Aorta (tissue), 5 donors: Measurements from ENCODE around the gene TSKS. TPM values are rescaled to one million over a fixed set of nuclear protein-coding genes. Genes with fewer than 3 reads are reported as not detected.

ENCODE experiments used
- ATAC-seq: fragments of 200-7000 bp; cut with Tn5 transposase; one replicate; pipeline ENCODE4 v1.9.1; 2022; ENCODE audit warnings: moderate library complexity; ENCODE audit not compliant: low FRiP score
- DNase-seq, 2 donors: peaks; one replicate each; pipeline ENCODE4 v3.0.0-alpha.2; 2020
- H3K27ac ChIP-seq, 2 donors: one replicate each; pipeline ENCODE4 v1.5.1; 2013; ENCODE audit warnings: low read length in 2 of 2, mild to moderate bottlenecking in 2 of 2, moderate library complexity in 2 of 2, control low read depth in 1 of 2, inconsistent platforms in 1 of 2, low read depth in 1 of 2
- H3K27me3 ChIP-seq, 2 donors: one replicate each; pipeline ENCODE4 v1.6.1; 2013; ENCODE audit warnings: control low read depth in 1 of 2, low read length in 1 of 2, mild to moderate bottlenecking in 1 of 2, moderate library complexity in 1 of 2; ENCODE audit not compliant: insufficient read depth in 2 of 2, control insufficient read depth in 1 of 2
- H3K36me3 ChIP-seq, 2 donors: one replicate each; pipeline ENCODE4 v1.6.1; 2013; ENCODE audit warnings: control low read depth in 1 of 2, low read length in 1 of 2, mild to moderate bottlenecking in 1 of 2; ENCODE audit not compliant: insufficient read depth in 2 of 2, control insufficient read depth in 1 of 2
- H3K4me1 ChIP-seq, 2 donors: one replicate each; pipeline ENCODE4 v1.6.1; 2013; ENCODE audit warnings: low read length in 2 of 2, control low read depth in 1 of 2, mild to moderate bottlenecking in 1 of 2, moderate library complexity in 1 of 2; ENCODE audit not compliant: insufficient read depth in 2 of 2, control insufficient read depth in 1 of 2
- H3K4me3 ChIP-seq, 2 donors: one replicate each; pipeline ENCODE4 v1.5.1; 2013; ENCODE audit warnings: low read length in 2 of 2, control low read depth in 1 of 2, mild to moderate bottlenecking in 1 of 2
- H3K9me3 ChIP-seq: one replicate; pipeline ENCODE4 v1.6.1; 2013; ENCODE audit warnings: mild to moderate bottlenecking, low read length; ENCODE audit not compliant: control insufficient read depth
- WGBS, 2 donors: extraction: QIAGEN DNeasy Blood & Tissue Kit; methylation state at CpG; one replicate each; pipeline ENCODE4 v1.1.7; 2013; 5-methylcytosine and 5-hydroxymethylcytosine counted together
- intact Hi-C, 2 donors: fragments of 100-400 bp; cut with DNase I; formaldehyde crosslinking; loops; one replicate each; pipeline versions ENCODE4 v1.14.2 to v1.15.0; 2022
- polyA plus RNA-seq, 2 donors: library from polyadenylated mRNA; stranded (reverse); fragments of 200-250 nt; gene quantifications; one replicate each; pipeline ENCODE4 v1.2.3, GENCODE V29; 2013
- total RNA-seq, 2 donors: library from RNA; stranded (reverse); fragmentation: NEBNext Ultra II Directional; extraction: Animal tissue kit (Norgen Biotek cat#: 25700); gene quantifications; one replicate each; pipeline ENCODE4 v1.2.1, GENCODE V29; 2021
- donor health status: healthy with polysubstance abuse.
- donor health status: Bipolar disorder and iron deficiency.
- donor health status: DM: no; HTN: no; CAD: no.
- donor health status: DM: no; HTN: no; CAD: no.
- donor health status: DM: yes; HTN: yes; CAD: no.

TSKS gene
- total and polyA plus RNA-seq, 4 donors, result 0.38 to 2.6 (median 0.42) TPM; not detected in 1

DNA sequence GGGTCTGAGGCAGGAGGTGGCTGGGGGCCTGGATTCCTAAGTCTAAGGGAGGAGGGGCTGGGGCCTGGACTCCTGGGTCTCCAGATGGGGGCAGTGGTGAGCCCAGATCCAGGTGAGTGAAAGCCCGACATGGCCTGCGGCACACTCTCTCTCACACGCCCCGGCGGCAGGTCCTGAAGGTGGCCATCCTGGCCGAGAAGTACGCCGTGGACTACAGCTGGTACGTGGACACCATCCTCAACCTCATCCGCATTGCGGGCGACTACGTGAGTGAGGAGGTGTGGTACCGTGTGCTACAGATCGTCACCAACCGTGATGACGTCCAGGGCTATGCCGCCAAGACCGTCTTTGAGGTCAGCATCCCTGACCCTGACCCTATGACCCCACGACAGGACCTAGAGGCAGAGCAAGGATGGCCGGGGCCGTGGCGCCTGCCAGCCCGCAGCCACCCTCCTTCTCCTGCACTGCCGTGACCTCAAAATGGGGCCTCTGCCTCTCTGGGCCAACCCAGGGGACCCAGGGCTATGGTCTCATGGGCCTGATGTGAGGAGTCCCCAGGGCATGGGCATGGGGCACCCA is 36.8 kb upstream of the TSKS start:
- Histone ChIP-seq H3K27ac (no peak overlapping the region), H3K4me1 (no peaks in the 10 kb centered on the region), H3K27me3 (no peaks in the 10 kb centered on the region), H3K36me3 (peaks cover 0 to 14% of the 10 kb centered on the region in 2 donors), H3K4me3 (no peak overlapping the region), H3K9me3 (no peaks in the 10 kb centered on the region)
- intact Hi-C loops, result no loop called here
- WGBS, 2 donors, result 91 to 92% methylated on average over 25 of the region's 25 CpGs
- DNase-seq, result no peak
- no peak for ATAC-seq

DNA sequence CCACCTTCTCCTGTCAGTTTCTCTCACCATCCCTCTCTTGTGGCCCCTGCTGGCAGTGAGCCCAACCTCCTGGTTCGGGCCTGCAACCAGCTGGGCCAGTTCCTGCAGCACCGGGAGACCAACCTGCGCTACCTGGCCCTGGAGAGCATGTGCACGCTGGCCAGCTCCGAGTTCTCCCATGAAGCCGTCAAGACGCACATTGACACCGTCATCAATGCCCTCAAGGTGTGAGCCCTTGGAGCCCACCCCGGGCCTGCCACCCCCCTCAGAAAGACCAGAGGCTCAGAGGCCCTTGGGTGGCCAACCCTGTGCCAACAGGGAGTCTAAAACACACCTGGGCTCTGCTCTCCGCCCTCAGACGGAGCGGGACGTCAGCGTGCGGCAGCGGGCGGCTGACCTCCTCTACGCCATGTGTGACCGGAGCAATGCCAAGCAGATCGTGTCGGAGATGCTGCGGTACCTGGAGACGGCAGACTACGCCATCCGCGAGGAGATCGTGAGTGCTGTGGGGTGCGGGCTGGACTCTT is 36.2 kb upstream of the TSKS start:
- 91 to 92% methylated on average over 28 of the region's 28 CpGs for WGBS, 2 donors
- H3K36me3 ChIP-seq, result peaks cover 0 to 14% of the 10 kb centered on the region in 2 donors
- no peaks in the 10 kb centered on the region for H3K4me1 ChIP-seq
- no peaks in the 10 kb centered on the region for H3K9me3 ChIP-seq
- intact Hi-C loops, result no loop called here
- H3K27me3 ChIP-seq, result no peaks in the 10 kb centered on the region
- no peak for DNase-seq
- no peak overlapping the region for H3K27ac ChIP-seq
- H3K4me3 ChIP-seq, result no peak overlapping the region
- ATAC-seq, result no peak

DNA sequence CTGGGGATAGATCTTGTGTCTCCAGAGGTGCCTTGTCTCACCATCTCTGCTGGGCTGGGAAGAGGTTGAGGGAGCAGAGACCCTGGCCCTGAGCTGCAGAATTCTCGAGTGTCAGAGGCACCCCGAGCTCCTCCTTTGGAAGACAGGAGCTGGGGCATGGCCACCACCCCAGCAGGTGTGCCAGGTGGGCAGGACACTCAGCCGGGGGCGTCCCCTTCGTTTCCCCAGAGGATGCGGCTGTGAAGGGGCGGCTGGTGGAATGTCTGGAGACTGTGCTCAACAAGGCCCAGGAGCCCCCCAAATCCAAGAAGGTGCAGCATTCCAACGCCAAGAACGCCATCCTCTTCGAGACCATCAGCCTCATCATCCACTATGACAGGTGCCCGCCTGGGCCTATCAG is 35.5 kb upstream of the TSKS start:
- intact Hi-C loops, result no loop called here
- Histone ChIP-seq H3K27ac (no peak overlapping the region), H3K9me3 (no peaks in the 10 kb centered on the region), H3K4me1 (no peaks in the 10 kb centered on the region), H3K4me3 (no peak overlapping the region), H3K36me3 (peaks cover 0 to 14% of the 10 kb centered on the region in 2 donors), H3K27me3 (no peaks in the 10 kb centered on the region)
- WGBS, 2 donors, result 91 to 93% methylated on average over 11 of the region's 11 CpGs
- no peak for ATAC-seq
- DNase-seq, result no peak

DNA sequence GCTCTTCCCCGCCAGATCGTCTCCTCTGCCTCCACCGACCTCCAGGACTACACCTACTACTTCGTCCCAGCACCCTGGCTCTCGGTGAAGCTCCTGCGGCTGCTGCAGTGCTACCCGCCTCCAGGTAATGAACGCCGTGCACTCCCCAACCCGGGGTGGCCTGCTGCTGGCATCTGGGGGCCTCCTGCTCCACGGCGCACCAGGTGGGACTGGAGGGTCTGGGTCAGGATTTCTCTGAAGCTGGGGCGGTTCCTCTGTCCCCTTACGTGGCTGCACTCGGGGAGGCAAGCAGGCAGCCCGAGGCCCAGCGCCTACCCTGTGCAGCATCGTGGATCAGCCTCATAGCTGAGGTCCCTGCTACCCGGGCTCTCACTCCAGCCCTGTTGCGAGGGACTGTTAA is 32.5 kb upstream of the TSKS start:
- H3K9me3 ChIP-seq, result no peaks in the 10 kb centered on the region
- intact Hi-C loops, result no loop called here
- no peaks in the 10 kb centered on the region for H3K4me1 ChIP-seq
- ATAC-seq, result no peak
- no peak overlapping the region for H3K4me3 ChIP-seq
- no peak for DNase-seq
- H3K27me3 ChIP-seq, result no peaks in the 10 kb centered on the region
- peaks cover 0 to 14% of the 10 kb centered on the region in 2 donors for H3K36me3 ChIP-seq
- no peak overlapping the region for H3K27ac ChIP-seq
- WGBS, 2 donors, result 92 to 94% methylated on average over 20 of the region's 20 CpGs

DNA sequence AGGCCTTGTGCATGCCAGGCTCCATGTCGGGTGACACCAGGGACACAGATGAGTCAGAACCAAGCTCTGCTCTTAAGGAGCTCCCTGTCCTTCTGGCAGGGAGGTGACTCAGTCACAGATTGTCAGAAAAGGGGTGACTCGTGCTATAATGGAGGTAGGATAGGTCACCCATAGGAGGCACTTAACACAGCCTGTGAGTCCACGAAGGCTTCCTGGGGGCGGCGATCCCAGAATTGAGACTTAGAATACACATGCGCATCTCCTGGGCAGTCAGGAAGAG is 30.4 kb upstream of the TSKS start:
- intact Hi-C loops, result no loop called here
- H3K27me3 ChIP-seq, result no peaks in the 10 kb centered on the region
- no peaks in the 10 kb centered on the region for H3K9me3 ChIP-seq
- H3K4me1 ChIP-seq, result no peaks in the 10 kb centered on the region
- H3K4me3 ChIP-seq, result no peak overlapping the region
- H3K27ac ChIP-seq, result no peak overlapping the region
- ATAC-seq (no peak), DNase-seq (no peak)
- 89 to 93% methylated on average over 6 of the region's 6 CpGs for WGBS, 2 donors
- H3K36me3 ChIP-seq, result peaks cover 0 to 9% of the 10 kb centered on the region in 2 donors

DNA sequence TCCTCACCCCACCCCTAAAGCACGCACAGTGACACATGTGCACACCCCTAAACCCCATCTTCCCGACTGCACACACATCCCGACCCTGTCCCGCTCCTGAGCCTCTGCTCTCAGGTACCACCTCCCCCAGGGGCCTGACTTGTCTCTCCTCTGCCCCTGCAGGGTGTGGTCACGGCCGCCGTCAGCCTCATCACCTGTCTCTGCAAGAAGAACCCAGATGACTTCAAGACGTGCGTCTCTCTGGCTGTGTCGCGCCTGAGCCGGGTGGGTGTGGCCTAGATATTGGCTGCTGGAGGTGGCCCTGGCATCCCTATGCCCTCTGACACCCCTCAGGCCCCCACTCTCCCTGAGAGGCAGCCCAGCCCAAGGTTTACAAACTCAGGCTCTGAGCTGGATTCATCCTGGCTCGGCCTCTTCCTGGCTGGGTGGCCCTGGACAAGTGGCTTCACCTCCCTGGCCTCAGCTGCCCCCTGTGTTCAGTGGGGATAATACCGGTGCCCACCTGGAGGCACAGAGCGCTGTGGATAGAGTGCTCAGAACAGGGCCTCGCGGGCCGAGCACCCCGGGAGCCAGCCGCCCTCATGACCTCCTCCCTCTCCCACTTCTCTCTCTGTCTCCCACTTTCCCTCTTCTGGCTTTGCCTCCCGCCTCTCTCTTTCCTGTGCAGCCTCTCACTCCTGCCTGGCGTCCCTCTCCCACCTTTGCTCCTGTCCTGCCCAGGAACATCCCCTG is 29.9 kb upstream of the TSKS start:
- Histone ChIP-seq H3K27me3 (no peaks in the 10 kb centered on the region), H3K4me3 (no peak overlapping the region), H3K36me3 (peaks cover 0 to 9% of the 10 kb centered on the region in 2 donors), H3K27ac (no peak overlapping the region), H3K9me3 (no peaks in the 10 kb centered on the region), H3K4me1 (no peaks in the 10 kb centered on the region)
- ATAC-seq, result no peak
- no peak for DNase-seq
- WGBS, 2 donors, result 90 to 92% methylated on average over 21 to 22 of the region's 22 CpGs
- intact Hi-C loops, result no loop called here

DNA sequence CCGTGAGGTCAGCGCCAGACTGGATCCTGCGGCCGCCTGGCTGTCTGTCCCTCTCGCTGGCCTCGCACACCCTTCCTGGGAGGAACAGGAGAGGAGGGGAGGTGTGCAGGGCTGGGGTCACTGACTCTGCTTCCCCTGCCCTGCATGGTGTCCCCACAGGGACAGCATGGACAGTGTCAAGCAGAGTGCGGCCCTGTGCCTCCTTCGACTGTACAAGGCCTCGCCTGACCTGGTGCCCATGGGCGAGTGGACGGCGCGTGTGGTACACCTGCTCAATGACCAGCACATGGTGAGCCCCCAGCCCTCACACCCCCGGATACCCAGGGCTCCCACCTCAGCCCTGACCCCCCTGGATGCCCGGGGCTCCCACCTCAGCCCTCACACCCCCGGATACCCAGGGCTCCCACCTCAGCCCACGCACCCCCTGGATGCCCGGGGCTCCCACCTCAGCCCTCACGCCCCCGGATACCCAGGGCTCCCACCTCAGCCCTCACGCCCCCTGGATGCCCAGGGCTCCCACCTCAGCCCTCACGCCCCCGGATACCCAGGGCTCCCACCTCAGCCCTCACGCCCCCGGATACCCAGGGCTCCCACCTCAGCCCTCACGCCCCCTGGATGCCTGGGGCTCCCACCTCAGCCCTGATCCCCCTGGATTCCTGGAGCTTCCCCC is 28.8 kb upstream of the TSKS start:
- DNase-seq (no peak), ATAC-seq (no peak)
- H3K9me3 ChIP-seq, result no peaks in the 10 kb centered on the region
- no peaks in the 10 kb centered on the region for H3K27me3 ChIP-seq
- peaks cover 0 to 9% of the 10 kb centered on the region in 2 donors for H3K36me3 ChIP-seq
- H3K4me1 ChIP-seq, result no peaks in the 10 kb centered on the region
- H3K27ac ChIP-seq, result no peak overlapping the region
- WGBS, 2 donors, result 94 to 96% methylated on average over 25 to 26 of the region's 26 CpGs
- intact Hi-C loops, result no loop called here
- H3K4me3 ChIP-seq, result no peak overlapping the region

DNA sequence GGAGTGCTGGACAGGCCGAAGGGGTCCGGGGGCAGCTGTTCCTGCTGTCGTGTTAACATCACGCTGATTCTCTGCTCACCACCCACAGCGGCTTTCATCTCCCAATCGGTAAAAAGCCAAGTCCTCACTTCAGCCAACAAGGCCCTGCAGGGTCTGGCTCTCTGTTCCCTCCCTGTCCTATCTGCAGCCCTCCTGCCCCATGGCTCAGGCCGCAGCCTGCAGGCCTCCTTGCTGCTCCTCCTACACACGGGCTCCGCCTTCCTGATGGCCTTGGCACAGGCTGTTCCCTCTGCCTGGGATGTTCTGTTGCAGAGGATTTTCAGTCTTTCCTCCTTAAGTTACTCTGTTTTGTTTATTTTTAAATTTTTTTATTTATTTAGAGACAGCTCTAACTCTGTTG is 27.8 kb upstream of the TSKS start:
- ATAC-seq (no peak), DNase-seq (peak in 1 of 2 donors; percentile 66)
- H3K9me3 ChIP-seq, result no peaks in the 10 kb centered on the region
- 78 to 82% methylated on average over 9 of the region's 9 CpGs for WGBS, 2 donors
- intact Hi-C loops, result no loop called here
- H3K27me3 ChIP-seq, result no peaks in the 10 kb centered on the region
- no peaks in the 10 kb centered on the region for H3K4me1 ChIP-seq
- no peak overlapping the region for H3K27ac ChIP-seq
- peaks cover 0 to 3% of the 10 kb centered on the region in 2 donors for H3K36me3 ChIP-seq
- no peak overlapping the region for H3K4me3 ChIP-seq

DNA sequence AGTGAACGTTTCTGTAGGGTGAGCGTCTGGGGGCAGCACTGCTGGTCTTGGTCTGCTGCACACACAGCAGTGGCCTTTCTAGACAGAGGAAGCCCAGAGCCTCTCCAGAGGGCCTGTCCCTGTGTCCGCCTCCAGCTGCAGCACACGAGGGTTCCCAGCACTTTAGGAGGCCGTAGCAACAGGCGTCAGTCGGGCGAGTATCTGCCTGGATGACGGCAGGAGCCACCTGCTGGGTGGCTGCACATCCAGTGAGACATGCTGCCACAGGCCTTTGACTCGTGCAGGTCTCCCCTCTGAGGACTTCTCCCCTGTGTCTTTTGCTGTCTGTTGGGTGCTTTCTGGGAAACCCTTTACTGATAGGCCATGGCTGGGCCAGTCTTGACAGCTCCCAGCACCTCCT is 25.8 kb upstream of the TSKS start:
- WGBS, 2 donors, result 87 to 89% methylated on average over 10 of the region's 10 CpGs
- Histone ChIP-seq H3K27me3 (no peaks in the 10 kb centered on the region), H3K36me3 (peaks cover 0 to 6% of the 10 kb centered on the region in 2 donors), H3K4me1 (no peaks in the 10 kb centered on the region), H3K4me3 (no peak overlapping the region), H3K9me3 (no peaks in the 10 kb centered on the region), H3K27ac (no peak overlapping the region)
- intact Hi-C loops, result no loop called here
- ATAC-seq, result no peak
- no peak for DNase-seq
